Uterus (tissue), 4 donors: ENCODE data around the gene MAN2B1. TPM values are rescaled to one million over a fixed set of nuclear protein-coding genes. Genes with fewer than 3 reads are reported as not detected.

Experiments used
- DNase-seq, 2 donors: peaks; one replicate each; pipeline ENCODE4 v3.0.0-alpha.2; 2019 to 2020
- H3K27ac ChIP-seq, 2 donors: fragments of 200-600 bp; sonication (generic); 1 replicate in 1 of 2; 2 replicates in 1 of 2; pipeline ENCODE4 v1.5.1; 2016 to 2018
- H3K27me3 ChIP-seq, 2 donors: fragments of 200-600 bp; sonication (generic); one replicate each; pipeline ENCODE4 v1.5.1; 2018 to 2019; ENCODE audit warnings: control low read depth in 1 of 2
- H3K36me3 ChIP-seq, 2 donors: fragments of 200-600 bp; sonication (generic); one replicate each; pipeline ENCODE4 v1.5.1; 2019; ENCODE audit warnings: control low read depth in 1 of 2
- H3K4me1 ChIP-seq, 2 donors: fragments of 200-600 bp; sonication (generic); one replicate each; pipeline ENCODE4 v1.5.1; 2018 to 2019; ENCODE audit warnings: control low read depth in 1 of 2
- H3K4me3 ChIP-seq, 2 donors: fragments of 200-600 bp; sonication (generic); 1 replicate in 1 of 2; 2 replicates in 1 of 2; pipeline ENCODE4 v1.5.1; 2018 to 2019; ENCODE audit warnings: mild to moderate bottlenecking in 1 of 2
- H3K9me3 ChIP-seq, 2 donors: fragments of 200-600 bp; sonication (generic); one replicate each; pipeline ENCODE4 v1.5.1; 2019; ENCODE audit warnings: control low read depth in 1 of 2
- POLR2A ChIP-seq, 2 donors: fragments of 450-650 bp; IDR thresholded peaks; one replicate each; pipeline ENCODE4 v1.6.1; 2016; ENCODE audit warnings: antibody characterized with exemption in 2 of 2, mild to moderate bottlenecking in 1 of 2, moderate library complexity in 1 of 2
- intact Hi-C: fragments of 100-400 bp; cut with DNase I; formaldehyde crosslinking; loops from one replicate; pipeline ENCODE4 v1.15.1; 2023; ENCODE audit warnings: low total_unique reads
- total RNA-seq, 4 donors: library from RNA; depleted of rRNA in 3 of 4; stranded (reverse); fragments of >200 nt in 3 of 4; gene quantifications; one replicate each; pipeline versions ENCODE4 v1.1.0 to v1.2.4, GENCODE V29; 2014 to 2023
- TF ChIP-seq, protein P1 (sequence below), 4 experiments: fragments of 200-600 bp in 2 of 4; fragments of 450-650 bp in 2 of 4; sonication (generic) in 2 of 4; IDR thresholded peaks; one replicate each; pipeline ENCODE4 v1.5.1; 2016 to 2019; ENCODE audit warnings: antibody characterized with exemption in 4 of 4, mild to moderate bottlenecking in 2 of 4, moderate library complexity in 1 of 4
- donor health status: DM: yes; HTN: yes; CAD: no.

The MAN2B1 gene
- total RNA-seq, 4 donors from 2014 or later, result 15.9 to 54.1 (median 42.8) TPM

DNA sequence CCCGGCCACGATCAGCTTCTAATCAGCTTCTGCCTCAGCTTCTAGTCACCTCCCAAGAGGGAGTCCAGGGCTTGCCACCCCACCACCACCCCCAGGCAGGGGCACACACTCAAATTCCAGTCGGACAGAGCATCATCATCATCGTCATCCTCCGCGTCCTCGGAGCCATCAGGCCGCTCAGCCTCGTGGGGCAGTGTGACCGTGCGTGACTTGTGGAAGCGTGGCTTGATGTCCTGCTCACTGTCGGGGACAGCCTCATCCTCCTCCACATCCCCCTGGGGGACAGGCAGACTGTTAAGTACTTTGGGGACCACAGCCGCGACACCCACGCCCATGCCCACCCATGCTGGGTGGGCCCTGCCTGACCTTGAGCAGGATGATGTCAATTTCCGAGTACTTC is 44.6 kb upstream of the MAN2B1 start:
- Histone ChIP-seq H3K27ac (no peak overlapping the region), H3K27me3 (no peaks in the 10 kb centered on the region), H3K4me1 (no peaks in the 10 kb centered on the region), H3K9me3 (no peaks in the 10 kb centered on the region), H3K36me3 (no peaks in the 10 kb centered on the region), H3K4me3 (no peak overlapping the region)
- DNase-seq, result no peak
- TF ChIP-seq POLR2A (IDR thresholded peaks at IDR 0.05), result no peak
- TF ChIP-seq, protein P1, sequence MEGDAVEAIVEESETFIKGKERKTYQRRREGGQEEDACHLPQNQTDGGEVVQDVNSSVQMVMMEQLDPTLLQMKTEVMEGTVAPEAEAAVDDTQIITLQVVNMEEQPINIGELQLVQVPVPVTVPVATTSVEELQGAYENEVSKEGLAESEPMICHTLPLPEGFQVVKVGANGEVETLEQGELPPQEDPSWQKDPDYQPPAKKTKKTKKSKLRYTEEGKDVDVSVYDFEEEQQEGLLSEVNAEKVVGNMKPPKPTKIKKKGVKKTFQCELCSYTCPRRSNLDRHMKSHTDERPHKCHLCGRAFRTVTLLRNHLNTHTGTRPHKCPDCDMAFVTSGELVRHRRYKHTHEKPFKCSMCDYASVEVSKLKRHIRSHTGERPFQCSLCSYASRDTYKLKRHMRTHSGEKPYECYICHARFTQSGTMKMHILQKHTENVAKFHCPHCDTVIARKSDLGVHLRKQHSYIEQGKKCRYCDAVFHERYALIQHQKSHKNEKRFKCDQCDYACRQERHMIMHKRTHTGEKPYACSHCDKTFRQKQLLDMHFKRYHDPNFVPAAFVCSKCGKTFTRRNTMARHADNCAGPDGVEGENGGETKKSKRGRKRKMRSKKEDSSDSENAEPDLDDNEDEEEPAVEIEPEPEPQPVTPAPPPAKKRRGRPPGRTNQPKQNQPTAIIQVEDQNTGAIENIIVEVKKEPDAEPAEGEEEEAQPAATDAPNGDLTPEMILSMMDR (IDR thresholded peaks at IDR 0.05), result no peak
- intact Hi-C loops, result no loop called here

DNA sequence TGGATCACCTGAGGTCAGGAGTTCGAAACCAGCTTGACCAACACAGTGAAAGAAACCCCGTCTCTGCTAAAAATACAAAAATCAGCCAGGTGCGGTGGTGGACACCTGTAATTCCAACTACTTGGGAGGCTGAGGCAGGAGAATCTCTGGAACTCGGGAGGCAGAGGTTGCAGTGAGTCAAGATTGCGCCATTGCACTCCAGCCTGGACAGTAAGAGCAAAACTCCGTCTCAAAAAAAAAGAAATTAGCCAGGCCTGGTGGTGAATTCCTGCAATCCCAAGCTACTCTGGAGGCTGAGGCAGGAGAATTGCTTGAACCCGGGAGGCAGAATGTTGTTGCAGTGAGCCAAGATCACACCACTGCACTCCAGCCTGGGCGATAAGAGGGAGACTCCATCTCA is 42.1 kb upstream of the MAN2B1 start:
- Histone ChIP-seq H3K4me3 (no peak overlapping the region), H3K27ac (no peak overlapping the region), H3K9me3 (no peaks in the 10 kb centered on the region), H3K27me3 (no peaks in the 10 kb centered on the region), H3K36me3 (no peaks in the 10 kb centered on the region), H3K4me1 (no peaks in the 10 kb centered on the region)
- intact Hi-C loops, result no loop called here
- TF ChIP-seq, protein P1 (IDR thresholded peaks at IDR 0.05), result no peak
- TF ChIP-seq POLR2A (IDR thresholded peaks at IDR 0.05), result no peak
- DNase-seq, result no peak

DNA sequence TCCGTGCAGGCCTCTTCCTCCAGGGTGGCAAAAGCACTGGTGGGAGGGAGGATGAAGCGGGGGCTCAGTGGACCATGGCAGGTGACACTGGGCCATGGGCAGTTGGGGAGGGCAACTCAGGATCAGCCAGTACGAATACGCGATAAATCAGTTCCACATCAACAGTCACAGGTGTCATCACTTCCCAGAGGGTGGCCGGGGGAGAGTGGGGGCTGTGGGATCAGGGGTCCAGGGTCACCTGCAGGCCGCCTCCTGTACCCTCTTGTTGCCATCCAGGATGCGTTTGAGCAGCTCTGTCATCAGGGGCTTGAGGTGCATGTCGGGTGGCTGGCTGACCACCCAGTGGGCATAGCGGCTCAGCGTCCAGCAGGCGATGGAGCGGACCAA is 39.8 kb upstream of the MAN2B1 start:
- intact Hi-C loops, result no loop called here
- TF ChIP-seq POLR2A (IDR thresholded peaks at IDR 0.05), result no peak
- TF ChIP-seq, protein P1 (IDR thresholded peaks at IDR 0.05), result no peak
- Histone ChIP-seq H3K4me3 (no peak overlapping the region), H3K27me3 (no peaks in the 10 kb centered on the region), H3K27ac (no peak overlapping the region), H3K4me1 (no peaks in the 10 kb centered on the region), H3K9me3 (no peaks in the 10 kb centered on the region), H3K36me3 (no peaks in the 10 kb centered on the region)
- no peak for DNase-seq

DNA sequence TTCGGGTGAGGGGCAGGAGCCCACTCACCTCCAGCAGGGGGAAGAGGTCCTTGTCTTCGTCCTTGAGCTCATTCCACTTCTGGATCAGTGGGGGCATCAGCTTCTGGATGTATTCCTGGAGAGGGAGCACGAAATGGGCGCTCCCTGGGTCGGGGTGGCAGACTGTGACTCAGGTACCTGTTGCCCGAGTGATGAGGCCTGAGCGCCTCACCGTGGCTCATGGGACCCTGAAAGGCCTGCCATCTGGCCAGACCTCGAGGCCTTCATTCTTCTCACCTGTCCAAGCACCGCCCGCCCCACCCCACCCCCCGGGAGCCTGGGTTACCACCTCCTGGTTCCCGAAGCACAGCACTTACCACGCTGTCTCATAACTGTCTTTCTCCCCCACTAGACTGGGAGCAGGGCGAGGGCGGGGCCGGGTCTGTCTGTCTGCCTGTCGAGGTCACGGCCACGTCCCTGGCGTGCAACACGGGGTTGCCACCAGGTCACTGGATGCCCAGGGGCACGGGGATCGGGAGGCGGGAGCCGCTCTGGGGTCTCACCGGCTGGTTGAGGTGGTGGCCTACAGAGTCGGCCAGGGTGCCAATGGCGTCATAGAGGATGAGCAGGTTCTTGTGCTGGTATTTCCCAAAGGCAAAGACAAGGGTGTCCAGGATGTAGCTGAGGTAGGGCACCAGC is 39.3 kb upstream of the MAN2B1 start:
- no peaks in the 10 kb centered on the region for H3K27me3 ChIP-seq
- H3K36me3 ChIP-seq, result no peaks in the 10 kb centered on the region
- TF ChIP-seq POLR2A (IDR thresholded peaks at IDR 0.05), result no peak
- TF ChIP-seq, protein P1 (IDR thresholded peaks at IDR 0.05), result no peak
- H3K27ac ChIP-seq, result no peak overlapping the region
- H3K4me1 ChIP-seq, result no peaks in the 10 kb centered on the region
- intact Hi-C loops, result no loop called here
- no peak for DNase-seq
- no peaks in the 10 kb centered on the region for H3K9me3 ChIP-seq
- no peak overlapping the region for H3K4me3 ChIP-seq

DNA sequence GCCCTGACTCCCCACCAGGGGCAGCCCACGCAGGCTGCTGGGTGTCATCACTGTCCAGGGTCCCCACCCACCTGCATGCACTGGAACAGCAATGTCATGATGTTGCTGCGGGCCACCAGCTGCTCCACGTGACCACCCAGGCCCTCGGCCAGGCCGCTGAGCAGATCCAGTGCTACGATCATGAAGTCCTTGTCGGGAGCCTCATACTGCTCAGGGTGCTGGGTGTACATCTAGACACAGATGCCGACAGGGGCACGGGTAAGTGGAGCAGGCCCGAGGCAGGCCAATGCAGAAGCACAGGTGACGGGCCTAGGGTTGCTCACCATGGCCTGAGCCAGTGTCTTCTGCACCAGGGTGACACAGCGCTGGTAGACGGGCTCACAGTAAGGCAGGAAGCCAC is 38.6 kb upstream of the MAN2B1 start:
- TF ChIP-seq, protein P1 (IDR thresholded peaks at IDR 0.05), result no peak
- no peak for TF ChIP-seq POLR2A (IDR thresholded peaks at IDR 0.05)
- Histone ChIP-seq H3K4me3 (no peak overlapping the region), H3K4me1 (no peaks in the 10 kb centered on the region), H3K27ac (no peak overlapping the region), H3K36me3 (no peaks in the 10 kb centered on the region), H3K9me3 (no peaks in the 10 kb centered on the region), H3K27me3 (no peaks in the 10 kb centered on the region)
- intact Hi-C loops, result no loop called here
- DNase-seq, result no peak
